Measurements from ENCODE around the gene AATF.

The AATF gene

DNA sequence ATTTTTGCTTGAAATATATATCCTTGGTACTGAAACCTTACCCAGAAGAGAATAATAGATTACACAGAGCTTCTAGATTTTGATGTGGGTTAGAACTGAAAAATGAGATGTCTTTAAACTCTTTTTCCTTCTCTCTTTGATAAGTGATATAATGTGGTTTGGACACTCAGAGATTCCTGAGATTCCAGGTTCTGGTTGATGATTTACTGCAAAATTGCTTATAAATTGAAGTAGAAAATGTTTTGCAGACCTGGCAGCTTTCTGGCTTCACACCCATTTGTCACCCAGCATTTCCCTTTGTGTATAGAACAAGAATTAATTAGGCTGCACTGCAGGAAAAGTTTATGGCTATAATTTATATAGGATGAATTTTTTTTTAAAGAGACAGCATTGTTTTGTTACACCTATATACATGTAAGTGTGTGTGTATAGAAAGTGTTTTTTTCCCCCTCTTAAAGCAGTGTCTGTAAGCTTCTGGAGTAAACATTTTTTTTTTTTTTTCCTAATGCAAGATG, 23.5 kb downstream of the AATF start:
- DNase-seq (ENCODE audit: extremely low spot score): no peak
- no peak for TF ChIP-seq HDGF (IDR thresholded peaks at IDR 0.05; ENCODE audit: borderline replicate concordance)
- TF ChIP-seq FOXM1 (IDR thresholded peaks at IDR 0.05; ENCODE audit: borderline replicate concordance): no peak
- TF ChIP-seq ARNT (IDR thresholded peaks at IDR 0.05): no peak
- TF ChIP-seq, protein P1, sequence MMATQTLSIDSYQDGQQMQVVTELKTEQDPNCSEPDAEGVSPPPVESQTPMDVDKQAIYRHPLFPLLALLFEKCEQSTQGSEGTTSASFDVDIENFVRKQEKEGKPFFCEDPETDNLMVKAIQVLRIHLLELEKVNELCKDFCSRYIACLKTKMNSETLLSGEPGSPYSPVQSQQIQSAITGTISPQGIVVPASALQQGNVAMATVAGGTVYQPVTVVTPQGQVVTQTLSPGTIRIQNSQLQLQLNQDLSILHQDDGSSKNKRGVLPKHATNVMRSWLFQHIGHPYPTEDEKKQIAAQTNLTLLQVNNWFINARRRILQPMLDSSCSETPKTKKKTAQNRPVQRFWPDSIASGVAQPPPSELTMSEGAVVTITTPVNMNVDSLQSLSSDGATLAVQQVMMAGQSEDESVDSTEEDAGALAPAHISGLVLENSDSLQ (IDR thresholded peaks at IDR 0.05): no peak
- no peak for TF ChIP-seq TARDBP (IDR thresholded peaks at IDR 0.05)
- no peak for TF ChIP-seq SUZ12 (IDR thresholded peaks at IDR 0.05)
- no peak for TF ChIP-seq SP1 (IDR thresholded peaks at IDR 0.05)
- no peak for TF ChIP-seq L3MBTL2 (conservative IDR thresholded peaks at IDR 0.05)
- no peak for TF ChIP-seq ZNF384 (IDR thresholded peaks at IDR 0.05)
- TF ChIP-seq LEF1 (IDR thresholded peaks at IDR 0.05; ENCODE audit: borderline replicate concordance): no peak
- TF ChIP-seq FOXK2 (IDR thresholded peaks at IDR 0.05): no peak
- no peak for TF ChIP-seq ELF4 (IDR thresholded peaks at IDR 0.05)
- no peak for TF ChIP-seq NFRKB (IDR thresholded peaks at IDR 0.05)
- no peak for TF ChIP-seq FOXA1 (IDR thresholded peaks at IDR 0.05)
- no peak for TF ChIP-seq CTBP1 (IDR thresholded peaks at IDR 0.05; ENCODE audit: borderline replicate concordance)
- no peak for TF ChIP-seq BHLHE40 (IDR thresholded peaks at IDR 0.05; ENCODE audit: borderline replicate concordance)
- ChIA-PET POLR2A (no interaction called here), CTCF (no interaction called here)

DNA sequence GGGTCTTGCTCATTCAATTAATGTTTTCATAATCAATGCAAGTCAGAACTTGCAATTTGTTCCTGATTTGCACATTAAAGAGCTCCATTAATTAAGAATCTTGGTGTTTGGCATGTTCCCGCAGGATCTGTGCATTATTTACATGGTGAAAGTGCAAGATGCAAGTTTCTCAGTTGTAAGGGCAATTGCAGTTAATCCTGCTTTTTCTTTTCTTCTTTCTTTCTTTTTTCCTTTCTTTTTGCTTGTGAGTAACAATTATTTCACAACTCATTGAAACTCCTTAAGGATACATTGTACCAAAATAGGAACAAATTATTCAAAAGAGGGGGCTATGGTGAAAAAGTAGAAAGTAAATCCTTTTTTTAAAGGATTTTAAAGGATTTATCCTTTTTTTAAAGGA, 24.2 kb downstream of the AATF start:
- ChIA-PET POLR2A (no interaction called here), CTCF (no interaction called here)
- no peak for DNase-seq (ENCODE audit: extremely low spot score)
- TF ChIP-seq ELF4 (IDR thresholded peaks at IDR 0.05): no peak
- TF ChIP-seq BHLHE40 (IDR thresholded peaks at IDR 0.05; ENCODE audit: borderline replicate concordance): no peak
- TF ChIP-seq TARDBP (IDR thresholded peaks at IDR 0.05): no peak
- no peak for TF ChIP-seq FOXA1 (IDR thresholded peaks at IDR 0.05)
- no peak for TF ChIP-seq HDGF (IDR thresholded peaks at IDR 0.05; ENCODE audit: borderline replicate concordance)
- no peak for TF ChIP-seq CTBP1 (IDR thresholded peaks at IDR 0.05; ENCODE audit: borderline replicate concordance)
- no peak for TF ChIP-seq ARNT (IDR thresholded peaks at IDR 0.05)
- TF ChIP-seq FOXM1 (IDR thresholded peaks at IDR 0.05; ENCODE audit: borderline replicate concordance): no peak
- no peak for TF ChIP-seq L3MBTL2 (conservative IDR thresholded peaks at IDR 0.05)

DNA sequence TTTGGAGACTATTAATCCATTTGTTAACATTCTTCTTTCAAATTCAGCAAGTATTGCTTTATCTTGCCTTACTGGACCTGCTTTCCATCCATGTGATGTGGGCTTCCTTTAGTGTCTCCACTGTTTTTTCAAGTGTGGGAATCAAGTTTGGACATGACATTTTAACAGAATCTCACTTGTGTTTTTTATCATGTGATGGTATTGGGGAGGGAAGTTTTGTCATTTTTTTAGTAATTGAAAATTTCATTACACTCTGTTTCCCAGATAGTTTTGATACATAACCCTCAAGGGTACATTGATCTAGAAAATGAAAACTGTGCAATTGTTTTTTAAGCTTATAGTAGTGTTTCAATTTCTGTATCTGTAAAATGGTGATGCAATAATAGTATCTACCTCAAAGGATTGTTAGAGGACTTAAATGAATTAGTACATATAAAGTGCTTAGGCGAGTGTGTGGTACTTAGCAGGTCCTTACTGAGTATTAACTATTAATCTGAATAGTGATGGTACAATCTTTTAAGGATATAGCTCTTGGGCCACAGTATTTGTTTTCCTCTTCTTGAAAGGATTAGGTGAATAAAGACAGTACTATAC, 27.3 kb downstream of the AATF start:
- ChIA-PET POLR2A (interaction anchor here (0.9 kb wide), 1 partner anchor 55 kb away, joined by 3 read pairs; no protein-coding TSS in a partner anchor), CTCF (interaction anchor here (0.6 kb wide), 1 partner anchor 32 kb away, joined by 3 read pairs; no protein-coding TSS in a partner anchor)
- no peak for DNase-seq (ENCODE audit: extremely low spot score)
- TF ChIP-seq LEF1 (IDR thresholded peaks at IDR 0.05; ENCODE audit: borderline replicate concordance): no peak
- TF ChIP-seq ARNT (IDR thresholded peaks at IDR 0.05): no peak
- TF ChIP-seq FOXA1 (IDR thresholded peaks at IDR 0.05): no peak
- no peak for TF ChIP-seq L3MBTL2 (conservative IDR thresholded peaks at IDR 0.05)
- no peak for TF ChIP-seq SUZ12 (IDR thresholded peaks at IDR 0.05)
- TF ChIP-seq FOXK2 (IDR thresholded peaks at IDR 0.05): no peak
- TF ChIP-seq, protein P1 (IDR thresholded peaks at IDR 0.05): no peak
- TF ChIP-seq FOXM1 (IDR thresholded peaks at IDR 0.05; ENCODE audit: borderline replicate concordance): no peak
- no peak for TF ChIP-seq ZNF384 (IDR thresholded peaks at IDR 0.05)
- TF ChIP-seq CTBP1 (IDR thresholded peaks at IDR 0.05; ENCODE audit: borderline replicate concordance): no peak

DNA sequence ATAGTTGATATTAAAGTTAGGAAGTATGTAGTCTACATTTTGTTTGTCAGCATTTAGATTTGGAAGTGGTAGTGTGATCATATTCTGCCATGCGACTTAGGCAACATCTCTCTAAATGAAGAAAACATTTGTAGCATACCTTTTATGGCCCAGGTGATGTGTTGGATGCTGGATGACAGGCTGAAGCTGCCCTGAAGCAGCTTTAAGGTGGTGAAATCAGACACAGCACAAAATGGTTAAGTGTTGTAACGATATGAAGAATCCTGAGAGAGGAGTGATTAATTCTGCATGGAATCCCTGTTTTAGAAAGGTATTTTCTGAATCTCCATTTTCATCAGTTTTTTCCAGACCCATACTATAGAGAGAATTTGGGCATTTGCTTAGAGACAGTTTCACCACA, 28.3 kb downstream of the AATF start:
- POLR2A ChIA-PET: no interaction called here
- TF ChIP-seq FOXK2 (IDR thresholded peaks at IDR 0.05) (no peak), L3MBTL2 (conservative IDR thresholded peaks at IDR 0.05) (no peak), FOXM1 (IDR thresholded peaks at IDR 0.05; ENCODE audit: borderline replicate concordance) (no peak), BHLHE40 (IDR thresholded peaks at IDR 0.05; ENCODE audit: borderline replicate concordance) (no peak), CTBP1 (IDR thresholded peaks at IDR 0.05; ENCODE audit: borderline replicate concordance) (no peak), TARDBP (IDR thresholded peaks at IDR 0.05) (no peak), ELF4 (IDR thresholded peaks at IDR 0.05) (no peak), SP1 (IDR thresholded peaks at IDR 0.05) (no peak), SUZ12 (IDR thresholded peaks at IDR 0.05) (no peak), FOXA1 (IDR thresholded peaks at IDR 0.05) (no peak), NFRKB (IDR thresholded peaks at IDR 0.05) (no peak), ARNT (IDR thresholded peaks at IDR 0.05) (no peak), LEF1 (IDR thresholded peaks at IDR 0.05; ENCODE audit: borderline replicate concordance) (no peak), ZNF384 (IDR thresholded peaks at IDR 0.05) (no peak), HDGF (IDR thresholded peaks at IDR 0.05; ENCODE audit: borderline replicate concordance) (no peak)
- TF ChIP-seq, protein P1 (IDR thresholded peaks at IDR 0.05): no peak
- no peak for DNase-seq (ENCODE audit: extremely low spot score)
- CTCF ChIA-PET: interaction anchor here (0.9 kb wide), 1 partner anchor 258 kb away, joined by 3 read pairs; no protein-coding TSS in a partner anchor

DNA sequence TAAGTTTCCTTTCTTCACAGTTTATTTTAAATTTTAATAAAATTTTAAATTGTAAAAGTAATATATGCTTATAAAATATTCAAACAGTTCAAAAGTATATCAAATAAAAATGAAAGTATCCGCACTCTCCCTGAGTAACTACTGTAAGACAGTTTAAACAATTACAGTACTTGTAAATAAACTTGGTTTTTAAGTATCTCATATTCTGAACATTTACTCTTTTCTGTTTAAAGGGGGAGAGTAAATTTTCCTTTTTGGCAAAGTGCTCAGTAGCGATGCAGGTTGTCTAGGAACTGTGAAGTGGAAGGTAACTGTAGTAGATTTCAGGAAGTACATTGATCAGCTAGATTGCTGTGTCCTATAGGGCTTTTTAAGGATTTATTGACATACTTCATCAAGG, 28.8 kb downstream of the AATF start:
- DNase-seq (ENCODE audit: extremely low spot score): no peak
- TF ChIP-seq SUZ12 (IDR thresholded peaks at IDR 0.05) (no peak), NFRKB (IDR thresholded peaks at IDR 0.05) (no peak), CTBP1 (IDR thresholded peaks at IDR 0.05; ENCODE audit: borderline replicate concordance) (no peak), HDGF (IDR thresholded peaks at IDR 0.05; ENCODE audit: borderline replicate concordance) (no peak), FOXA1 (IDR thresholded peaks at IDR 0.05) (no peak), SP1 (IDR thresholded peaks at IDR 0.05) (no peak)
- ChIA-PET CTCF (interaction anchor here (1.1 kb wide), 1 partner anchor 12 kb away, joined by 3 read pairs; no protein-coding TSS in a partner anchor), POLR2A (no interaction called here)
